NCI-H524 (cell line): ENCODE results near the gene IL17D.
A peak's percentile ranks its signal among the peaks of the same experiment; 100 is the strongest.

Source experiments
- DNase-seq, 2 experiments: peaks; one replicate each; lab custom pipeline; 2025; lab: John Stamatoyannopoulos, UW

IL17D gene

GRCh38 chr13:20691616-20692015, 11.9 kb upstream of the IL17D start:
- no peak for DNase-seq

DNA sequence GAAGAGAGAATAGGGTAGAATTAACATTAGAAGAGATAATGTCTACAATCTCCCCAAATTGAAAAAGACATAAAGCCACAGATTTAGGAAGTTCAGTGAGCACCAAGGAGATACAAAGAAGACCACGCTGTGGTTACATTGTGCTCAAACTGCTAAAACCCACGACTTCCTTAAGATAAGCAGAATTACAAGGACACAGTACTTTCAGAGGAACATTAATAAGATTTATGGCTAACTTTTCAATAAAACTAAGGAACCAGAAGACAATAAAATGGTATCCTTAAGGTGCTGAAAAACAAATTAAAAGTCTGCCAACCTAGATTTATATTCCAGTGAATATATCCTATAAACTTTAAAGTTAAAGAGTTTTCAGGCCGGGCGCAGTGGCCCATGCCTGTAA, 7.4 kb upstream of the IL17D start:
- no peak for DNase-seq

GRCh38 chr13:20699715-20700114, 3.8 kb upstream of the IL17D start:
- no peak for DNase-seq

GRCh38 chr13:20700288-20700687, 3.2 kb upstream of the IL17D start:
- no peak for DNase-seq

- no peak for DNase-seq
Measured at GRCh38 chr13:20701461-20701860, 2.0 kb upstream of the IL17D start.

DNA sequence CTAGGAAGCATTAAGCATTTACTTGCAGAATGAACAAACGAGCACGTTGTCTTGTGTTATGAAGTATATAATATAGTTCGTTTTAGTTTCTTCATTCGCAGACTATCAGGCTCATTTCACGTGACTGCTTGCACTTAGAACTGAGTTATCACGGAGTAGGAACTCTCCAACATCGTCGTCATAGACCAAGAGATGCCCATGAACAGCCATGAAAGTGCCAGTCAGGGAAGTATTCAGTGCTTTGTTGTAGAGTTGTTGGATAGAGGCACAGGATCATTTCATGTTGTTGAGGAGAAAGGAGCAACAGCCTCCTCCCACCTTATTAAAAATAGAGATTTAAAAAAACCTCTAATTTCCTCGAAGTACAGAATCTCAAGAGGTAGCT, 977 bp upstream of the IL17D start:
- peak in 1 of 2 experiments; percentile 38 for DNase-seq

DNA sequence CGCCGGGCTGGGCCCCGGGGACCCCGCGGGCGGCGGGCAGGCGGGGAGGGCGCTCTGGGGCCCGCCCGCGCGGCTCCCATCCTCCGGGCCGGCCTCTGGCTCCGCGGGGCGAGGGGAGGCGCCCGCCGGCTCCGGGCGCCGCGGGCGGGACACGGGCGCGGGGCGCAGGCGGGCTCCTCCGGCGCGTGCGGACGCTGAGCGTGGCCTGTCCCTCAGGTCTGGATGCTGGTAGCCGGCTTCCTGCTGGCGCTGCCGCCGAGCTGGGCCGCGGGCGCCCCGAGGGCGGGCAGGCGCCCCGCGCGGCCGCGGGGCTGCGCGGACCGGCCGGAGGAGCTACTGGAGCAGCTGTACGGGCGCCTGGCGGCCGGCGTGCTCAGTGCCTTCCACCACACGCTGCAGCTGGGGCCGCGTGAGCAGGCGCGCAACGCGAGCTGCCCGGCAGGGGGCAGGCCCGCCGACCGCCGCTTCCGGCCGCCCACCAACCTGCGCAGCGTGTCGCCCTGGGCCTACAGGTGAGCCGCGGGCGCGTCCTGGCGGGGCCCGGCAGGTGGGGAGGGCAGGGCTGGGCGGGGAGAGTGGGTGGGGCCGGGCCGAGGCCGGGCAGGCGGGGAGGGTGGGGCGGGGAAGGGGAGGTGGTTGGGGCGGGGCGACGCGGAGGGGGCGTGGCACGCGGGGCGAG, 420 bp downstream of the IL17D start:
- DNase-seq = peak; percentile 44 to 81

DNA sequence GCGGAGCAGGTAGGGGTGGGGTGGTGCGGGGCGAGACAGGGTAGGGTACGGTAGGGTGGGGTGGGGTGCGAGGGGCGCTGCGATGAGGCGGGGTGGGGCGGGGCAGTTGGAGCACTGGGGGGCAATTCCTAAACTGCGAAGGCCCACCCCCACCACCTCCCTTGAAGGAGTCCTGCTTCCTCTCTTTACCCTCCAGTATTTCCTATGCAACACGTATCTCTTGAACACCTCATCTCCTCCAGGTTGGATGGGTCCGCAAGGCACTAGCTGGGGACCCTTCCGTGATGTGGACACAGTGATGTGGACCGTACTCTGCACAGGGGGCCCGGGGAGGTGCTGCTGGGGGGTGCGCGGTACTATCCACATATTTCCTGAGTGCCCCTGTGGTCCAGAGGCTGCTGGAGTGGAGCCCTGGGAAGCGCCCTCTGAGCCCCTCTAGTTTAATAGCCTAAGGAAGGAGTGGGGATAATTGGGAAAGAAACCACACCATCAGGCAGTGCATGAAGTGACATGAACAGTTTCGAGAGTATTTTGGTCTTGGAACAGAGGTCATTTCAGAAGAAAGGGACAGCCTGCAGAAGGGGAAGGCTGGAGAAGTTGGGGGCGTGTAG, 1.1 kb downstream of the IL17D start:
- DNase-seq = no peak

DNA sequence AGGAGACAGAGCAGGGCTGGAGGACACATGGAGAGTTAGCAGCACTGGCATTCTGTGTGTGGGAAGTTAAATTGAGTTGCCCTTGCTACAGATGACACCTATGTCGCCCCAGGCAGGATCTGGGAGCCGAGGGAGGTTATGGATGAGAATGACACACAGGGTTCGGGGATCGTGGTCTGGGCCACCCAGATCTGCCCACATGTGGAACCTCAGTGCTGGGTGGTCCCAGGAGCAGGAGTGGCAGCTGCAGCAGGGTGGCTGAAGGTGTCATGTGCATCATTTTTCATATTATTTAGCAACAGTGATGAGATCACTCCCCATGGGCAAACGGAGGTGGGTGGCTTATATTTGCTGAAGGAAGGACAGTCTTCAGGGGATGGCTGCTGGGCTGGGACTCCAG, 3.2 kb downstream of the IL17D start:
- no peak for DNase-seq

DNA sequence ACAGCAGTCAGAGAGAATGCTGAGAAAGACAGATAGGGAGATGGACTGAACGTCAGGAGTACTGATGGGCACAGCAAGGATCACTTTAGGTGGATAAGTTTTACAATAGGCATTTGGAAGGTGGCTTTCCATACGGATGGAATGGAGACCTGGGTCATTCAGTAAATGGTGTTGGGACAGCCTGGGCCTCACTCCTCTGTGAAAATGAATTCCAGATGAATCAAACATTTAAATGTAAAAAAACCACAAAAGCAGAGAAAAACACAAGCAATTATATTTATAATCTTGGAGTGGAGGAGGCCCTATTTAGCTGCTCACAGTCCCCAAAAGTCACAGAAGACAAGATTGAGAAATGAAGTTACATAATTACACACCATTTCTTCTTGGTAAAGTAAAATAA, 4.7 kb downstream of the IL17D start:
- no peak for DNase-seq

GRCh38 chr13:20709369-20709768, 5.9 kb downstream of the IL17D start:
- DNase-seq = no peak

- no peak for DNase-seq
Measured at GRCh38 chr13:20709782-20710181, 6.3 kb downstream of the IL17D start.

- DNase-seq = peak; percentile 15 to 23
Measured at GRCh38 chr13:20711301-20712044, 8.0 kb downstream of the IL17D start.

DNA sequence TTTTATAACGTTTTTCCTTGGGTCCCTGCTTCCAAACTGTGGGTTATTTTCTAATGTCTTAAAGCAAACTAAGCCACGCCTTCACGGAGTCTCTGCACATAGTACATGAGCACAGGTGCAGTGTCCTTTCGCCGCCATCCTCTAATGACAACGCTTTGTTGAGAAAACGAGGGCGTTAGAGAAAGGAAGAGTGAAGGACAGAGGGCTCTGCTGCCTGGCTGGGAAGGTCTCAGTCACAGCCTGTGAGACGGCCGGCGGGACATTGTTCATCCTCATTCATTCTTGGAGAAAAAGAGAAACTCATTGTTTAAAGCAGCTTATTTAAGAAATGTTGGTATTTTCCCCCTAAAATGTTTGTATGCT, 9.5 kb downstream of the IL17D start:
- DNase-seq = no peak

- no peak for DNase-seq
Measured at GRCh38 chr13:20713751-20714150, 10.3 kb downstream of the IL17D start.

DNA sequence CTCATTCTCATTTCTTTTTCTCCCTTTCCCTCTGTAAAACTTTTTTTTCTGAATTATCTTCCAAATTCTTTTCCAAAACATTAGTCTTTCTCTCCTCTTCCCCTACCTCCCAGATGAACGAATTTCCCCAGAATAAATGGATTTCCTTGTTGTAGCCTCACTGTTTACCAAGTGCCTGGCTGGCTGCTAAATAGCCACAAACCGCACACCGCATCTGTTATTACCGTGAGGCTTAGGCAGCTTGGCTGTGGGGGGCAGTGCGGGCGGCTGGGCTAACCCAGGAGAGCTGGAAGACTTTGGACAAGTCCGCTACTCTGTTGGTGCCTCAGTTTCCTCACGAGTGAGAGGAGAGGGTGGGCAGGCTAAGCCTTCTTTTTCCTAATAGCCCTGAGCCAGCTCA, 10.7 kb downstream of the IL17D start:
- DNase-seq = no peak

DNA sequence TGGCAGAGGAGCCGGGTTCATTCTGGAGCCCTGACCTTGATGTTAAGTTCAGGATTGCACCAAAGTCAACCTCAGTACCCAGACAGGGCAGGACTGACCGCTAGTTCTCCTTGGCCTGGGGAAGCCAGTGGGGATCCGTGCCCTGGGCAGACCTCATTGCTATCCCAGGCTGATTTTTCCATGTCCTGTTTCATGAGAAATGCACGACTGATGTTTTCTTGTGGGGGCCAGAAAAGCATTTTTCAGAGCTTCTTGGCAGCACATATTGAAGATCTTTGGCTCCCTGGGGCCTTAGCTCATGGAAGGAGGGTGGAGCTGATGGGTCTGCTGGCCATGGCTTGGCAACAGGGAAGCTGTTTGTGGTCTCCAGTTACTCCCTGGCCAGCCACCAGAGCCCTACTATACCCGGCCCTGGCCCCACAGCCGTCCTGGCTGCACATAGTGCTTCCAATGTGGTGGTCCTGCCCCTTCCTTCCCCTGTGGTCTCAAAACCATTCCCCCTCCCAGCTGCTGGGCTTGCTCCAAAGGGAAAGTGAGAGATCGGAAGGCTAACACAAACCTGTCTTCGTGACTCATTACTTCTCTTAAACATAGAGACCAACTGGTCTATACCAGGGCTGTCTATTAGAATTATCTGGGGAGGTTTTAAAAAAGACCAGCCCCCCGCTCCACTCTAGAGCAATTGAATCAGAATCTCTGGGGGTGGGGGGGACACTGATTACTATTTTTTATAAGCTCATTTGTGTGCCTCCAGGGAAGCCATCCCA, 11.2 kb downstream of the IL17D start:
- no peak for DNase-seq

- DNase-seq = no peak
Measured at GRCh38 chr13:20715330-20715712, 11.8 kb downstream of the IL17D start.

GRCh38 chr13:20716951-20717350, 13.5 kb downstream of the IL17D start:
- peak; percentile 98 to 99 for DNase-seq

- DNase-seq = peak in 1 of 2 experiments; percentile 55
Measured at GRCh38 chr13:20717581-20718542, 14.4 kb downstream of the IL17D start.

DNA sequence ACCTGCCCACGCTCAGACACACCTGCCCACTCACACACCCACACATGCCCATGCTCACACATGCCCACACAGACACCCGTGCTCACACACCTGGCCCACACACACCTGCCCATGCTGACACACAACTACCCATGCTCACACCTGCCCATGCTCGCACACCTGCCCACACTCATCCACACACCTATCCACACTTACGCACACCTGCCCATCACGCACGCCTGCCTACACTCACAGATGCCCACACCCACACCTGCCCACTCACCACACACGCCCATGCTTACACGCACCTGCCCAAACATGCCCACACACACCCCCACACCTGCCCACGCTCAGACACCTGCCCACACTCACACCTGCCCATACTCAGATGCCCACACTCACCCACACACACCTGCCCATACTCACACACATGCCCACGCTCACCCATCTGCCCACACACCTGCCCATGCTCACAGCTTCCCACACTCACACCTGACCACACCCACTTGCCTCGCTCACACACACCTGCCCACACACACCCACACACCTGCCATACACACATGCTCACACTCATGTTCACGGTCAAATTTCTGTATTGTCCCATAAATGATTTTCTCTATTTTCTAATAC, 15.6 kb downstream of the IL17D start:
- no peak for DNase-seq
